K562 (cell line): ENCODE results near the gene MYLK3.

Experiments used
- PHF20 ChIP-seq: fragments of 450-650 bp; IDR thresholded peaks from 2 replicates; pipeline ENCODE4 v1.6.1; 2018; ENCODE audit not compliant: partially characterized antibody
- RBM25 ChIP-seq: fragments of 200-400 bp; formaldehyde crosslinking; IDR thresholded peaks from 2 replicates; pipeline ENCODE4 v1.6.1; 2018; ENCODE audit warnings: low read length, low read depth, moderate library complexity; ENCODE audit not compliant: severe bottlenecking
- SP1 ChIP-seq: sonication (generic); formaldehyde crosslinking; IDR thresholded peaks from 2 replicates; pipeline ENCODE4 v1.8.1; 2022; ENCODE audit warnings: mild to moderate bottlenecking, missing genetic modification reagents
- U2AF2 ChIP-seq: fragments of 200-400 bp; formaldehyde crosslinking; optimal IDR thresholded peaks from 2 replicates; pipeline ENCODE3; 2017; ENCODE audit warnings: low read depth, mild to moderate bottlenecking, low read length
- ZFP30 ChIP-seq: fragments of 250-450 bp; sonication (Bioruptor Pico); IDR thresholded peaks from 2 replicates; pipeline ENCODE4 v1.8.0; 2022; ENCODE audit warnings: moderate library complexity, mild to moderate bottlenecking, inconsistent platforms, borderline replicate concordance
- ZFPM2 ChIP-seq: fragments of 250-450 bp; sonication (Bioruptor Pico); IDR thresholded peaks from 2 replicates; pipeline ENCODE4 v1.5.1; 2022; ENCODE audit warnings: mild to moderate bottlenecking
- TF ChIP-seq, protein P1 (sequence below): fragments of 250-450 bp; sonication (Bioruptor Pico); IDR thresholded peaks from 2 replicates; pipeline ENCODE4 v1.5.0; 2020; ENCODE audit warnings: mild to moderate bottlenecking, borderline replicate concordance
- TF ChIP-seq, protein P2 (sequence below): fragments of 450-650 bp; IDR thresholded peaks from 2 replicates; pipeline ENCODE4 v1.6.1; 2016; ENCODE audit warnings: mild to moderate bottlenecking, moderate library complexity

DNA sequence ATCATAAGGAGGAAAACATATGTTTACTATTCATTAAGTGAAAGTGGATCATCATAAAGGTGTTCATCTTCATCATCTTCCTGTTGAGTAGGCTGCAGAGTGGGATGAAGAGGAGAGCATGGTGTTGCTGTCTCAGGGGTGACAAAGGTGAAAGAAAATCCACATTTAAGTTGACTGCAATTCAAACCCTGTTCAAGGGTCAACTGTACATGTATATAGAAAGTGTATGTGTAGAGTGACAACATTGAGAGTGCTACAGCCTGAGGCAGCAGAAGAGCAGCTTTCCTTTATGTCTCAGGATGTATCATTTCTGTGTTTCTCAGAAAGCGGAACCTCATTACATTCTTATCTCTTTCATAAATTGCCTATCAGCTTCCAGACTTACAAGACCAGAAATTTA, 41.5 kb downstream of the MYLK3 start:
- no peak for TF ChIP-seq SP1 (CRISPR knock-in tag)
- TF ChIP-seq PHF20 = no peak
- TF ChIP-seq ZFPM2 = no peak
- TF ChIP-seq U2AF2 = no peak
- no peak for TF ChIP-seq ZFP30 (CRISPR knock-in tag)
- TF ChIP-seq, protein P1, sequence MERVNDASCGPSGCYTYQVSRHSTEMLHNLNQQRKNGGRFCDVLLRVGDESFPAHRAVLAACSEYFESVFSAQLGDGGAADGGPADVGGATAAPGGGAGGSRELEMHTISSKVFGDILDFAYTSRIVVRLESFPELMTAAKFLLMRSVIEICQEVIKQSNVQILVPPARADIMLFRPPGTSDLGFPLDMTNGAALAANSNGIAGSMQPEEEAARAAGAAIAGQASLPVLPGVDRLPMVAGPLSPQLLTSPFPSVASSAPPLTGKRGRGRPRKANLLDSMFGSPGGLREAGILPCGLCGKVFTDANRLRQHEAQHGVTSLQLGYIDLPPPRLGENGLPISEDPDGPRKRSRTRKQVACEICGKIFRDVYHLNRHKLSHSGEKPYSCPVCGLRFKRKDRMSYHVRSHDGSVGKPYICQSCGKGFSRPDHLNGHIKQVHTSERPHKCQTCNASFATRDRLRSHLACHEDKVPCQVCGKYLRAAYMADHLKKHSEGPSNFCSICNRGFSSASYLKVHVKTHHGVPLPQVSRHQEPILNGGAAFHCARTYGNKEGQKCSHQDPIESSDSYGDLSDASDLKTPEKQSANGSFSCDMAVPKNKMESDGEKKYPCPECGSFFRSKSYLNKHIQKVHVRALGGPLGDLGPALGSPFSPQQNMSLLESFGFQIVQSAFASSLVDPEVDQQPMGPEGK (CRISPR knock-in tag) = no peak
- TF ChIP-seq, protein P2, sequence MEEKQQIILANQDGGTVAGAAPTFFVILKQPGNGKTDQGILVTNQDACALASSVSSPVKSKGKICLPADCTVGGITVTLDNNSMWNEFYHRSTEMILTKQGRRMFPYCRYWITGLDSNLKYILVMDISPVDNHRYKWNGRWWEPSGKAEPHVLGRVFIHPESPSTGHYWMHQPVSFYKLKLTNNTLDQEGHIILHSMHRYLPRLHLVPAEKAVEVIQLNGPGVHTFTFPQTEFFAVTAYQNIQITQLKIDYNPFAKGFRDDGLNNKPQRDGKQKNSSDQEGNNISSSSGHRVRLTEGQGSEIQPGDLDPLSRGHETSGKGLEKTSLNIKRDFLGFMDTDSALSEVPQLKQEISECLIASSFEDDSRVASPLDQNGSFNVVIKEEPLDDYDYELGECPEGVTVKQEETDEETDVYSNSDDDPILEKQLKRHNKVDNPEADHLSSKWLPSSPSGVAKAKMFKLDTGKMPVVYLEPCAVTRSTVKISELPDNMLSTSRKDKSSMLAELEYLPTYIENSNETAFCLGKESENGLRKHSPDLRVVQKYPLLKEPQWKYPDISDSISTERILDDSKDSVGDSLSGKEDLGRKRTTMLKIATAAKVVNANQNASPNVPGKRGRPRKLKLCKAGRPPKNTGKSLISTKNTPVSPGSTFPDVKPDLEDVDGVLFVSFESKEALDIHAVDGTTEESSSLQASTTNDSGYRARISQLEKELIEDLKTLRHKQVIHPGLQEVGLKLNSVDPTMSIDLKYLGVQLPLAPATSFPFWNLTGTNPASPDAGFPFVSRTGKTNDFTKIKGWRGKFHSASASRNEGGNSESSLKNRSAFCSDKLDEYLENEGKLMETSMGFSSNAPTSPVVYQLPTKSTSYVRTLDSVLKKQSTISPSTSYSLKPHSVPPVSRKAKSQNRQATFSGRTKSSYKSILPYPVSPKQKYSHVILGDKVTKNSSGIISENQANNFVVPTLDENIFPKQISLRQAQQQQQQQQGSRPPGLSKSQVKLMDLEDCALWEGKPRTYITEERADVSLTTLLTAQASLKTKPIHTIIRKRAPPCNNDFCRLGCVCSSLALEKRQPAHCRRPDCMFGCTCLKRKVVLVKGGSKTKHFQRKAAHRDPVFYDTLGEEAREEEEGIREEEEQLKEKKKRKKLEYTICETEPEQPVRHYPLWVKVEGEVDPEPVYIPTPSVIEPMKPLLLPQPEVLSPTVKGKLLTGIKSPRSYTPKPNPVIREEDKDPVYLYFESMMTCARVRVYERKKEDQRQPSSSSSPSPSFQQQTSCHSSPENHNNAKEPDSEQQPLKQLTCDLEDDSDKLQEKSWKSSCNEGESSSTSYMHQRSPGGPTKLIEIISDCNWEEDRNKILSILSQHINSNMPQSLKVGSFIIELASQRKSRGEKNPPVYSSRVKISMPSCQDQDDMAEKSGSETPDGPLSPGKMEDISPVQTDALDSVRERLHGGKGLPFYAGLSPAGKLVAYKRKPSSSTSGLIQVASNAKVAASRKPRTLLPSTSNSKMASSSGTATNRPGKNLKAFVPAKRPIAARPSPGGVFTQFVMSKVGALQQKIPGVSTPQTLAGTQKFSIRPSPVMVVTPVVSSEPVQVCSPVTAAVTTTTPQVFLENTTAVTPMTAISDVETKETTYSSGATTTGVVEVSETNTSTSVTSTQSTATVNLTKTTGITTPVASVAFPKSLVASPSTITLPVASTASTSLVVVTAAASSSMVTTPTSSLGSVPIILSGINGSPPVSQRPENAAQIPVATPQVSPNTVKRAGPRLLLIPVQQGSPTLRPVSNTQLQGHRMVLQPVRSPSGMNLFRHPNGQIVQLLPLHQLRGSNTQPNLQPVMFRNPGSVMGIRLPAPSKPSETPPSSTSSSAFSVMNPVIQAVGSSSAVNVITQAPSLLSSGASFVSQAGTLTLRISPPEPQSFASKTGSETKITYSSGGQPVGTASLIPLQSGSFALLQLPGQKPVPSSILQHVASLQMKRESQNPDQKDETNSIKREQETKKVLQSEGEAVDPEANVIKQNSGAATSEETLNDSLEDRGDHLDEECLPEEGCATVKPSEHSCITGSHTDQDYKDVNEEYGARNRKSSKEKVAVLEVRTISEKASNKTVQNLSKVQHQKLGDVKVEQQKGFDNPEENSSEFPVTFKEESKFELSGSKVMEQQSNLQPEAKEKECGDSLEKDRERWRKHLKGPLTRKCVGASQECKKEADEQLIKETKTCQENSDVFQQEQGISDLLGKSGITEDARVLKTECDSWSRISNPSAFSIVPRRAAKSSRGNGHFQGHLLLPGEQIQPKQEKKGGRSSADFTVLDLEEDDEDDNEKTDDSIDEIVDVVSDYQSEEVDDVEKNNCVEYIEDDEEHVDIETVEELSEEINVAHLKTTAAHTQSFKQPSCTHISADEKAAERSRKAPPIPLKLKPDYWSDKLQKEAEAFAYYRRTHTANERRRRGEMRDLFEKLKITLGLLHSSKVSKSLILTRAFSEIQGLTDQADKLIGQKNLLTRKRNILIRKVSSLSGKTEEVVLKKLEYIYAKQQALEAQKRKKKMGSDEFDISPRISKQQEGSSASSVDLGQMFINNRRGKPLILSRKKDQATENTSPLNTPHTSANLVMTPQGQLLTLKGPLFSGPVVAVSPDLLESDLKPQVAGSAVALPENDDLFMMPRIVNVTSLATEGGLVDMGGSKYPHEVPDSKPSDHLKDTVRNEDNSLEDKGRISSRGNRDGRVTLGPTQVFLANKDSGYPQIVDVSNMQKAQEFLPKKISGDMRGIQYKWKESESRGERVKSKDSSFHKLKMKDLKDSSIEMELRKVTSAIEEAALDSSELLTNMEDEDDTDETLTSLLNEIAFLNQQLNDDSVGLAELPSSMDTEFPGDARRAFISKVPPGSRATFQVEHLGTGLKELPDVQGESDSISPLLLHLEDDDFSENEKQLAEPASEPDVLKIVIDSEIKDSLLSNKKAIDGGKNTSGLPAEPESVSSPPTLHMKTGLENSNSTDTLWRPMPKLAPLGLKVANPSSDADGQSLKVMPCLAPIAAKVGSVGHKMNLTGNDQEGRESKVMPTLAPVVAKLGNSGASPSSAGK = no peak
- TF ChIP-seq RBM25 = no peak
